Measurements from ENCODE around the gene NFKBIZ. TPM values are rescaled to one million over a fixed set of nuclear protein-coding genes. Genes with fewer than 3 reads are reported as not detected.

Gene NFKBIZ
- total and polyA plus RNA-seq, 4 donors = 27.6 to 94.8 (median 81.3) TPM

GRCh38 chr3:101828691-101829436, 20.4 kb upstream of the NFKBIZ start:
- H3K4me1 ChIP-seq (ENCODE audit: control insufficient read depth in 5 of 5, insufficient read depth in 5 of 5, low read length in 5 of 5) = peaks cover 5 to 22% (median 11%) of the 10 kb centered on the region in 5 donors
- no peaks in the 10 kb centered on the region for H3K9me3 ChIP-seq (ENCODE audit: control insufficient read depth in 4 of 4, insufficient read depth in 3 of 4, low read length in 3 of 4)
- H3K4me3 ChIP-seq = no peak overlapping the region
- H3K9ac ChIP-seq (ENCODE audit: insufficient read depth in 1 of 2, low read length in 2 of 2) = peak overlapping the region; percentile 41 to 97
- H3K27me3 ChIP-seq (ENCODE audit: control insufficient read depth in 3 of 3, insufficient read depth in 3 of 3, low read length in 2 of 3) = no peaks in the 10 kb centered on the region
- TF ChIP-seq, protein P1, sequence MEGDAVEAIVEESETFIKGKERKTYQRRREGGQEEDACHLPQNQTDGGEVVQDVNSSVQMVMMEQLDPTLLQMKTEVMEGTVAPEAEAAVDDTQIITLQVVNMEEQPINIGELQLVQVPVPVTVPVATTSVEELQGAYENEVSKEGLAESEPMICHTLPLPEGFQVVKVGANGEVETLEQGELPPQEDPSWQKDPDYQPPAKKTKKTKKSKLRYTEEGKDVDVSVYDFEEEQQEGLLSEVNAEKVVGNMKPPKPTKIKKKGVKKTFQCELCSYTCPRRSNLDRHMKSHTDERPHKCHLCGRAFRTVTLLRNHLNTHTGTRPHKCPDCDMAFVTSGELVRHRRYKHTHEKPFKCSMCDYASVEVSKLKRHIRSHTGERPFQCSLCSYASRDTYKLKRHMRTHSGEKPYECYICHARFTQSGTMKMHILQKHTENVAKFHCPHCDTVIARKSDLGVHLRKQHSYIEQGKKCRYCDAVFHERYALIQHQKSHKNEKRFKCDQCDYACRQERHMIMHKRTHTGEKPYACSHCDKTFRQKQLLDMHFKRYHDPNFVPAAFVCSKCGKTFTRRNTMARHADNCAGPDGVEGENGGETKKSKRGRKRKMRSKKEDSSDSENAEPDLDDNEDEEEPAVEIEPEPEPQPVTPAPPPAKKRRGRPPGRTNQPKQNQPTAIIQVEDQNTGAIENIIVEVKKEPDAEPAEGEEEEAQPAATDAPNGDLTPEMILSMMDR (IDR thresholded peaks at IDR 0.05; ENCODE audit: control extremely low read depth, extremely low read depth) = no peak
- peak; percentile 64 to 82 (median 80) for DNase-seq
- peak; percentile 30 for ATAC-seq (ENCODE audit: insufficient read depth, low FRiP score)
- 26 to 32% methylated on average over 9 of the region's 9 CpGs for WGBS, 2 donors
- H3K27ac ChIP-seq (ENCODE audit: low read depth in 1 of 2, low read length in 1 of 2) = peak overlapping the region; percentile 53 to 79
- peaks cover 0 to 3% (median 0%) of the 10 kb centered on the region in 4 donors for H3K36me3 ChIP-seq (ENCODE audit: control insufficient read depth in 4 of 4, insufficient read depth in 4 of 4, low read length in 4 of 4)

DNA sequence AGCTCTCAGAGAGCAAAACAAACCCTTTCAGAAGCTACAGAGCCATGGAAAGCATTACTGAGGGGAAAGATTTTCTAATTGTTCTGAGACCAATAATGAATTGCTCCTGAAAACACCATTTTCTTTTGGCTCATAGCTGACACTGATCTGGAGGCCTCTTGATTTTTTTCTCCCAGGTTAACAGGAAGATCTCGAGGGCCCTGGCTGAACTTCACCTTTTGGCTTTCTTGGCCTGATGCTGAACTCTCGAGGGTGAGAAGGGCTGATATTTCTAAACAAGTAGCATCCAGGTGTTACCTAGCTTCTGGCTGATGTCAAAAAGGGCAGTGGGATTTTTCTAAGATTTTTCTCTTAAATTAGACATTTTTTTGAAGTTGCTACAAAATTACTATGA, 19.9 kb upstream of the NFKBIZ start:
- H3K9me3 ChIP-seq (ENCODE audit: control insufficient read depth in 4 of 4, insufficient read depth in 3 of 4, low read length in 3 of 4) = no peaks in the 10 kb centered on the region
- TF ChIP-seq, protein P1 (IDR thresholded peaks at IDR 0.05; ENCODE audit: control extremely low read depth, extremely low read depth) = no peak
- peak overlapping the region; percentile 41 to 97 for H3K9ac ChIP-seq (ENCODE audit: insufficient read depth in 1 of 2, low read length in 2 of 2)
- ATAC-seq (ENCODE audit: insufficient read depth, low FRiP score) (no peak), DNase-seq (no peak)
- H3K4me1 ChIP-seq (ENCODE audit: control insufficient read depth in 5 of 5, insufficient read depth in 5 of 5, low read length in 5 of 5) = peaks cover 5 to 22% (median 11%) of the 10 kb centered on the region in 5 donors
- H3K36me3 ChIP-seq (ENCODE audit: control insufficient read depth in 4 of 4, insufficient read depth in 4 of 4, low read length in 4 of 4) = peaks cover 0 to 3% (median 0%) of the 10 kb centered on the region in 4 donors
- WGBS, 2 donors = 38 to 39% methylated on average over 2 of the region's 2 CpGs
- peak overlapping the region; percentile 24 to 79 for H3K27ac ChIP-seq (ENCODE audit: low read depth in 1 of 2, low read length in 1 of 2)
- no peaks in the 10 kb centered on the region for H3K27me3 ChIP-seq (ENCODE audit: control insufficient read depth in 3 of 3, insufficient read depth in 3 of 3, low read length in 2 of 3)
- no peak overlapping the region for H3K4me3 ChIP-seq

DNA sequence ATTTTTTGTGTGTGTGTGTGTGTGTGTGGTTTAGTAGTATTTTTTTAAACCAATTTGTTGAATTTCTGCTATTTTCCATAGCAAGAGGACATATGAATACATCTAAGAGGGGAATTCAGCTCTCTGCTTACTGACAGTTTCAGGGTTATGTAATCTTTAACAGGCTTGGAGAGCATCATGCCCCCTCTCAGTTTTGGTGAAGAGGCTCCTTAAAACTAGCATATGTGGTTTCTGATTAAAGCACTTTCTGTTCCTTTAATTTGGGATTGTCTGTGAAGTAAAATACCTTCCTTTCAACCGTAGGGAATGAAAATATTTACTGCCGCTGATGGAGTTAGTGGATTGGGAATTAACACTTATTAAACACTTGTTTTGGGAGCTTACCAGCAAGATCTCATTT, 19.4 kb upstream of the NFKBIZ start:
- peaks cover 5 to 22% (median 11%) of the 10 kb centered on the region in 5 donors for H3K4me1 ChIP-seq (ENCODE audit: control insufficient read depth in 5 of 5, insufficient read depth in 5 of 5, low read length in 5 of 5)
- ATAC-seq (ENCODE audit: insufficient read depth, low FRiP score) = no peak
- H3K27ac ChIP-seq (ENCODE audit: low read depth in 1 of 2, low read length in 1 of 2) = no peak overlapping the region
- peaks cover 0 to 3% (median 0%) of the 10 kb centered on the region in 4 donors for H3K36me3 ChIP-seq (ENCODE audit: control insufficient read depth in 4 of 4, insufficient read depth in 4 of 4, low read length in 4 of 4)
- H3K9ac ChIP-seq (ENCODE audit: insufficient read depth in 1 of 2, low read length in 2 of 2) = peak overlapping the region in 1 of 2 donors; percentile 97
- TF ChIP-seq, protein P1 (IDR thresholded peaks at IDR 0.05; ENCODE audit: control extremely low read depth, extremely low read depth) = no peak
- no peaks in the 10 kb centered on the region for H3K27me3 ChIP-seq (ENCODE audit: control insufficient read depth in 3 of 3, insufficient read depth in 3 of 3, low read length in 2 of 3)
- 45 to 54% methylated on average over 2 of the region's 2 CpGs for WGBS, 2 donors
- DNase-seq = peak in 1 of 3 donors; percentile 32
- H3K9me3 ChIP-seq (ENCODE audit: control insufficient read depth in 4 of 4, insufficient read depth in 3 of 4, low read length in 3 of 4) = no peaks in the 10 kb centered on the region
- no peak overlapping the region for H3K4me3 ChIP-seq

All from lung (tissue), 12 donors.